OCI-LY7 (cell line): ENCODE results near the gene SS18. TPM values are rescaled to one million over a fixed set of nuclear protein-coding genes. Genes with fewer than 3 reads are reported as not detected.

ENCODE experiments used
- BruUV-seq: library from RNA; stranded (reverse); fragments of 400-500 nt; replicated peaks from 2 replicates; lab custom pipeline; 2021; lab: Mats Ljungman, UMichigan
- CTCF ChIA-PET: fragments of 300-600 bp; sonication (Branson Sonifier 250); formaldehyde crosslinking; loops from one replicate; lab custom pipeline; 2022; ENCODE audit warnings: antibody characterized with exemption; ENCODE audit not compliant: unreplicated experiment; lab: Charles Lee
- POLR2A ChIA-PET: fragments of 300-600 bp; sonication (Branson Sonifier 250); formaldehyde crosslinking; loops from one replicate; lab custom pipeline; 2022; ENCODE audit warnings: antibody characterized with exemption; lab: Charles Lee
- DNase-seq: peaks from one replicate; pipeline ENCODE4 v3.0.0-alpha.2; 2015; ENCODE audit warnings: low spot score
- H2AFZ ChIP-seq: fragments of 200-600 bp; sonication (generic), shearing (Covaris generic); 2 replicates; pipeline ENCODE4 v1.6.1; 2014; ENCODE audit warnings: mild to moderate bottlenecking, antibody characterized with exemption, low read length, moderate library complexity
- H3K27ac ChIP-seq: fragments of 200-600 bp; sonication (generic); 2 replicates; pipeline ENCODE4 v1.5.1; 2014; ENCODE audit warnings: mixed run types, low read depth, mild to moderate bottlenecking, moderate library complexity, low read length, inconsistent platforms; ENCODE audit not compliant: poor library complexity, severe bottlenecking
- H3K36me3 ChIP-seq: fragments of 200-600 bp; sonication (generic); 2 replicates; pipeline ENCODE4 v1.6.1; 2014; ENCODE audit warnings: mild to moderate bottlenecking, antibody characterized with exemption, low read length, moderate library complexity, mixed read lengths; ENCODE audit not compliant: insufficient read depth
- H3K4me1 ChIP-seq: fragments of 200-600 bp; sonication (generic); 2 replicates; pipeline ENCODE4 v1.5.1; 2014; ENCODE audit warnings: mild to moderate bottlenecking, low read length; ENCODE audit not compliant: insufficient read depth, poor library complexity, severe bottlenecking
- H3K4me2 ChIP-seq: fragments of 200-600 bp; sonication (generic); 2 replicates; pipeline ENCODE4 v1.6.1; 2014; ENCODE audit warnings: mild to moderate bottlenecking, low read length
- H3K4me3 ChIP-seq: fragments of 200-600 bp; sonication (generic); 2 replicates; pipeline ENCODE4 v1.5.1; 2014; ENCODE audit warnings: mild to moderate bottlenecking, low read depth, low read length; ENCODE audit not compliant: poor library complexity, severe bottlenecking
- H3K79me2 ChIP-seq: fragments of 200-600 bp; sonication (generic); 2 replicates; pipeline ENCODE4 v1.6.1; 2016; ENCODE audit warnings: low read depth, mild to moderate bottlenecking, low read length, moderate library complexity, mixed read lengths; ENCODE audit not compliant: insufficient read depth
- H3K9me2 ChIP-seq: fragments of 200-600 bp; sonication (generic); 2 replicates; pipeline ENCODE4 v1.6.1; 2016; ENCODE audit warnings: mild to moderate bottlenecking, low read length, mixed read lengths; ENCODE audit not compliant: insufficient read depth
- H3K9me3 ChIP-seq: fragments of 200-600 bp; sonication (generic); 2 replicates; pipeline ENCODE4 v1.6.1; 2014; ENCODE audit warnings: mild to moderate bottlenecking, mixed run types, low read length, mixed read lengths
- H4K20me1 ChIP-seq: fragments of 200-600 bp; sonication (generic); 2 replicates; pipeline ENCODE4 v1.6.1; 2014; ENCODE audit warnings: mild to moderate bottlenecking, antibody characterized with exemption, low read length, moderate library complexity, mixed read lengths; ENCODE audit not compliant: insufficient read depth
- CTCF ChIP-seq: fragments of 200-600 bp; sonication (generic); conservative IDR thresholded peaks from 2 replicates; pipeline ENCODE4 v1.5.1; 2014; ENCODE audit warnings: mild to moderate bottlenecking, antibody characterized with exemption, low read length, moderate library complexity, mixed read lengths
- EZH2phosphoT487 ChIP-seq: fragments of 200-600 bp; sonication (generic); IDR thresholded peaks from 2 replicates; pipeline ENCODE4 v1.6.1; 2018; ENCODE audit warnings: low read depth, borderline replicate concordance, mild to moderate bottlenecking, mixed run types, antibody characterized with exemption, low read length, moderate library complexity, mixed read lengths
- intact Hi-C: fragments of 100-400 bp; cut with micrococcal nuclease; formaldehyde crosslinking; loops from one replicate; pipeline ENCODE4 v1.10.0; 2022; ENCODE audit not compliant: unreplicated experiment
- total RNA-seq, 2 experiments: library from RNA; depleted of rRNA in 1 of 2; stranded (reverse); fragments of >200 nt in 1 of 2; shearing (Covaris generic) in 1 of 2; gene quantifications; 2 replicates each; pipeline ENCODE4 v1.2.3, GENCODE V29; 2014 to 2022

The SS18 gene
- total RNA-seq, 2 experiments from 2014 or later, result 155 to 192 TPM

GRCh38 chr18:26040051-26040656 lies 50.3 kb downstream of the SS18 start:
- H3K4me1 ChIP-seq, result no peaks in the 10 kb centered on the region
- H4K20me1 ChIP-seq, result no peaks in the 10 kb centered on the region
- intact Hi-C loops, result no loop called here
- H3K9me3 ChIP-seq, result no peaks in the 10 kb centered on the region; the same call in 1 of the 2 replicates
- H2AFZ ChIP-seq, result no peak overlapping the region
- TF ChIP-seq EZH2phosphoT487 (no peak), CTCF (no peak)
- no TSS peak for BruUV-seq
- peaks cover 85% of the 10 kb centered on the region for H3K36me3 ChIP-seq
- H3K79me2 ChIP-seq, result peaks cover 54% of the 10 kb centered on the region; the same call in 1 of the 2 replicates
- no peak for DNase-seq
- H3K27ac ChIP-seq, result no peak overlapping the region
- no peak overlapping the region for H3K4me3 ChIP-seq
- CTCF ChIA-PET, result no interaction called here
- POLR2A ChIA-PET, result interaction anchor here (0.7 to 0.9 kb wide), 2 partner anchors 16 to 20 kb away, joined by 3 read pairs; no protein-coding TSS in a partner anchor
- no peak overlapping the region for H3K4me2 ChIP-seq
- no peaks in the 10 kb centered on the region for H3K9me2 ChIP-seq

- CTCF ChIA-PET, result no interaction called here
- Histone ChIP-seq H3K79me2 (peaks cover 52% of the 10 kb centered on the region; the same call in 1 of the 2 replicates), H3K4me1 (no peaks in the 10 kb centered on the region), H3K9me2 (no peaks in the 10 kb centered on the region), H3K4me2 (no peak overlapping the region), H3K36me3 (peaks cover 88% of the 10 kb centered on the region), H3K9me3 (no peaks in the 10 kb centered on the region; the same call in 1 of the 2 replicates), H3K27ac (no peak overlapping the region), H4K20me1 (no peaks in the 10 kb centered on the region), H2AFZ (no peak overlapping the region), H3K4me3 (no peak overlapping the region)
- DNase-seq, result no peak
- POLR2A ChIA-PET, result interaction anchor here (0.9 kb wide), 2 partner anchors 9 to 17 kb away, joined by 3 read pairs; no protein-coding TSS in a partner anchor
- TF ChIP-seq EZH2phosphoT487, result no peak
- no peak for TF ChIP-seq CTCF
- no TSS peak for BruUV-seq
- intact Hi-C loops, result no loop called here
These were observed 51.2 kb downstream of the SS18 start for GRCh38 chr18:26039203-26039602.

GRCh38 chr18:26036635-26037034 lies 53.8 kb downstream of the SS18 start:
- H2AFZ ChIP-seq, result no peak overlapping the region
- H3K4me1 ChIP-seq, result no peaks in the 10 kb centered on the region
- TF ChIP-seq CTCF (no peak), EZH2phosphoT487 (no peak)
- no peaks in the 10 kb centered on the region for H4K20me1 ChIP-seq
- H3K9me2 ChIP-seq, result no peaks in the 10 kb centered on the region
- no peak overlapping the region for H3K27ac ChIP-seq
- peaks cover 27% of the 10 kb centered on the region; the same call in 1 of the 2 replicates for H3K79me2 ChIP-seq
- intact Hi-C loops, result no loop called here
- DNase-seq, result no peak
- BruUV-seq, result no TSS peak
- no peaks in the 10 kb centered on the region; the same call in 1 of the 2 replicates for H3K9me3 ChIP-seq
- no peak overlapping the region for H3K4me2 ChIP-seq
- H3K36me3 ChIP-seq, result peaks cover 98% of the 10 kb centered on the region
- ChIA-PET POLR2A (interaction anchor here (0.7 kb wide), 1 partner anchor 969 kb away, joined by 4 read pairs; no protein-coding TSS in a partner anchor), CTCF (no interaction called here)
- H3K4me3 ChIP-seq, result no peak overlapping the region
